PC-9 (cell line): ENCODE results near the gene C21orf58.

Source experiments
- EZH2 ChIP-seq: fragments of 200-600 bp; sonication (generic); IDR thresholded peaks from 2 replicates; pipeline ENCODE4 v1.8.0; 2017; ENCODE audit warnings: antibody characterized with exemption, low read depth
- TF ChIP-seq, protein P1 (sequence below): fragments of 200-600 bp; sonication (generic); conservative IDR thresholded peaks from 2 replicates; pipeline ENCODE4 v1.6.1; 2017; ENCODE audit warnings: mixed run types, antibody characterized with exemption, mild to moderate bottlenecking, moderate library complexity

DNA sequence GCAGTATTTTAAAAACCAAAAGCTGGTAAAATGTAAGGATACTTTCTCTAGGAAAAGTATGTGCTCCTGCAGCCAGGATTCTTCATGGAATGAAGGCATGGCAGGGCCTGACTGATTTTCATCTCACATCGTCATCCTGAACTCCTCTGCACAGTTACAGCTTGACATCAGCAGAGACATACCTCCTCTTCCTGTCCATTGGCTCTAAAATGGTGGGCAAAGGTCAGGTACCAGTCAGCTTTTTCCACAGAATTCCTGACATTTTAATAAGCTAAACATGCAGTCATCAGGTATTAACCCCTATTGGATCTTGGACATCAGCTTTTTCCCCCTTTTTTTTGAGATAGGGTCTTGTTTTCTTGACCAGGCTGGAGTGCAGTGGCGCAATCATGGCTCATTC is 6.1 kb upstream of the C21orf58 start:
- TF ChIP-seq, protein P1, sequence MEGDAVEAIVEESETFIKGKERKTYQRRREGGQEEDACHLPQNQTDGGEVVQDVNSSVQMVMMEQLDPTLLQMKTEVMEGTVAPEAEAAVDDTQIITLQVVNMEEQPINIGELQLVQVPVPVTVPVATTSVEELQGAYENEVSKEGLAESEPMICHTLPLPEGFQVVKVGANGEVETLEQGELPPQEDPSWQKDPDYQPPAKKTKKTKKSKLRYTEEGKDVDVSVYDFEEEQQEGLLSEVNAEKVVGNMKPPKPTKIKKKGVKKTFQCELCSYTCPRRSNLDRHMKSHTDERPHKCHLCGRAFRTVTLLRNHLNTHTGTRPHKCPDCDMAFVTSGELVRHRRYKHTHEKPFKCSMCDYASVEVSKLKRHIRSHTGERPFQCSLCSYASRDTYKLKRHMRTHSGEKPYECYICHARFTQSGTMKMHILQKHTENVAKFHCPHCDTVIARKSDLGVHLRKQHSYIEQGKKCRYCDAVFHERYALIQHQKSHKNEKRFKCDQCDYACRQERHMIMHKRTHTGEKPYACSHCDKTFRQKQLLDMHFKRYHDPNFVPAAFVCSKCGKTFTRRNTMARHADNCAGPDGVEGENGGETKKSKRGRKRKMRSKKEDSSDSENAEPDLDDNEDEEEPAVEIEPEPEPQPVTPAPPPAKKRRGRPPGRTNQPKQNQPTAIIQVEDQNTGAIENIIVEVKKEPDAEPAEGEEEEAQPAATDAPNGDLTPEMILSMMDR, result no peak
- TF ChIP-seq EZH2, result no peak
